Suprapubic skin (tissue), 3 donors: Measurements from ENCODE around the gene LBHD1.

ENCODE experiments used
- CTCF ChIP-seq, 2 donors: fragments of 200-600 bp in 1 of 2; fragments of 450-650 bp in 1 of 2; sonication (generic) in 1 of 2; IDR thresholded peaks; one replicate each; pipeline ENCODE4 v1.5.1; 2016 to 2019; ENCODE audit warnings: antibody characterized with exemption in 2 of 2, mild to moderate bottlenecking in 1 of 2, moderate library complexity in 1 of 2
- EP300 ChIP-seq: sonication (generic); formaldehyde crosslinking; IDR thresholded peaks from one replicate; pipeline ENCODE4 v1.6.1; 2017; ENCODE audit warnings: antibody characterized with exemption
- POLR2A ChIP-seq, 2 donors: fragments of 450-650 bp; IDR thresholded peaks; one replicate each; pipeline ENCODE4 v1.6.1; 2017; ENCODE audit warnings: antibody characterized with exemption in 2 of 2, mild to moderate bottlenecking in 2 of 2, moderate library complexity in 2 of 2

GRCh38 chr11:62694455-62695167 lies 22.5 kb upstream of the LBHD1 start:
- peak; percentile 71 to 73 for TF ChIP-seq CTCF (IDR thresholded peaks at IDR 0.05)
- no peak for TF ChIP-seq POLR2A (IDR thresholded peaks at IDR 0.05)
- TF ChIP-seq EP300, result no peak
